PC-9 (cell line): ENCODE data around the gene ST8SIA6. TPM values are rescaled to one million over a fixed set of nuclear protein-coding genes. Genes with fewer than 3 reads are reported as not detected.

Experiments
- BruUV-seq: library from RNA; stranded (reverse); fragments of 400-500 nt; replicated peaks from 2 replicates; lab custom pipeline; 2021; lab: Mats Ljungman, UMichigan
- CTCF ChIA-PET: fragments of 300-600 bp; sonication (Branson Sonifier 250); formaldehyde crosslinking; loops from one replicate; lab custom pipeline; 2022; ENCODE audit warnings: antibody characterized with exemption; lab: Charles Lee
- POLR2A ChIA-PET: fragments of 300-600 bp; sonication (Branson Sonifier 250); formaldehyde crosslinking; loops from one replicate; lab custom pipeline; 2022; ENCODE audit warnings: antibody characterized with exemption; ENCODE audit not compliant: unreplicated experiment; lab: Charles Lee
- DNase-seq, 2 experiments: peaks; one replicate each; pipeline versions ENCODE4 v3.0.0 to v3.0.0-alpha.2; 2015 to 2022; ENCODE audit warnings: mixed read lengths in 1 of 2
- H2AFZ ChIP-seq: fragments of 200-600 bp; sonication (generic); 2 replicates; pipeline ENCODE4 v1.8.1; 2017; ENCODE audit warnings: antibody characterized with exemption
- H3F3A ChIP-seq: fragments of 200-600 bp; sonication (generic); 2 replicates; pipeline ENCODE4 v1.8.1; 2017; ENCODE audit warnings: antibody characterized with exemption, mild to moderate bottlenecking, low read depth; ENCODE audit not compliant: insufficient read depth
- H3K27ac ChIP-seq: fragments of 200-600 bp; sonication (generic); 2 replicates; pipeline ENCODE4 v1.6.1; 2016; ENCODE audit warnings: mixed run types
- H3K27me3 ChIP-seq: fragments of 200-600 bp; sonication (generic); 2 replicates; pipeline ENCODE4 v1.6.1; 2016; ENCODE audit warnings: low read depth, mixed run types; ENCODE audit not compliant: insufficient read depth
- H3K36me3 ChIP-seq: fragments of 200-600 bp; sonication (generic); 2 replicates; pipeline ENCODE4 v1.6.1; 2016; ENCODE audit warnings: low read depth, mixed run types
- H3K4me1 ChIP-seq: fragments of 200-600 bp; sonication (generic); replicated peaks from 2 replicates; pipeline ENCODE4 v1.6.1; 2016; ENCODE audit warnings: mixed run types; ENCODE audit not compliant: insufficient read depth
- H3K4me2 ChIP-seq: fragments of 200-600 bp; sonication (generic); 2 replicates; pipeline ENCODE4 v1.6.1; 2017; ENCODE audit warnings: mixed run types
- H3K4me3 ChIP-seq: fragments of 200-600 bp; sonication (generic); 2 replicates; pipeline ENCODE4 v1.6.1; 2016; ENCODE audit warnings: mixed run types
- H3K79me2 ChIP-seq: fragments of 200-600 bp; sonication (generic); 2 replicates; pipeline ENCODE4 v1.6.1; 2017; ENCODE audit warnings: low read depth, mixed run types
- H3K9me2 ChIP-seq: fragments of 200-600 bp; sonication (generic); 2 replicates; pipeline ENCODE4 v1.8.1; 2017; ENCODE audit warnings: mild to moderate bottlenecking; ENCODE audit not compliant: insufficient read depth
- H3K9me3 ChIP-seq: fragments of 200-600 bp; sonication (generic); 2 replicates; pipeline ENCODE4 v1.8.1; 2016; ENCODE audit warnings: low read depth; ENCODE audit not compliant: insufficient read depth
- H4K20me1 ChIP-seq: fragments of 200-600 bp; sonication (generic); 2 replicates; pipeline ENCODE4 v1.8.1; 2017; ENCODE audit not compliant: insufficient read depth
- EZH2 ChIP-seq: fragments of 200-600 bp; sonication (generic); IDR thresholded peaks from 2 replicates; pipeline ENCODE4 v1.8.0; 2017; ENCODE audit warnings: antibody characterized with exemption, low read depth
- intact Hi-C: fragments of 100-400 bp; cut with micrococcal nuclease; formaldehyde crosslinking; loops from one replicate; pipeline ENCODE4 v1.10.0; 2022; ENCODE audit not compliant: unreplicated experiment
- total RNA-seq: library from RNA; stranded (reverse); gene quantifications from 2 replicates; pipeline ENCODE4 v1.2.3, GENCODE V29; 2021
- TF ChIP-seq, protein P1 (sequence below): fragments of 200-600 bp; sonication (generic); conservative IDR thresholded peaks from 2 replicates; pipeline ENCODE4 v1.6.1; 2017; ENCODE audit warnings: mixed run types, antibody characterized with exemption, mild to moderate bottlenecking, moderate library complexity

ST8SIA6 gene
- total RNA-seq, 1 experiment from 2014 or later = 2.1 TPM

DNA sequence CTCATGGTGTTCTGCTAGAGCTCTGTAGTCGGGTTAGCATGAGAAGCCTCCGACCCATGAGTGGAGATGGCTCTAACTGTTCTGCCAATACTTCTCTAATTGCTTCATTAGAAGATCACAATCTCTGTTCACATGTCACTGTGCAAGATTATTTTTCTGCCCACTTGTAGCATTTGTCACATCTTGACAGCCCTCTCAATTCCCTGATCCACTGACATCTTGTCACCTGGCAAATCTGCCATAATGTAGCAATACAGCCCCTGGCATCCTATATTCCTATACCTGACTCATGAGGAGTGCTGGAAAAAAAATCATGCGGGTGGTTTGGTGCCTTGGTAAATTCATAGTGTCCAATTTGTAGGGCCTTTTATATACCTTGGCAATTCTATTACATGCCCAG, 58.4 kb downstream of the ST8SIA6 start:
- CTCF ChIA-PET = no interaction called here
- H2AFZ ChIP-seq = no peak overlapping the region
- H3K4me2 ChIP-seq = no peak overlapping the region
- H3K9me3 ChIP-seq = no peaks in the 10 kb centered on the region
- intact Hi-C loops = no loop called here
- H3F3A ChIP-seq = no peaks in the 10 kb centered on the region
- TF ChIP-seq EZH2 = no peak
- TF ChIP-seq, protein P1, sequence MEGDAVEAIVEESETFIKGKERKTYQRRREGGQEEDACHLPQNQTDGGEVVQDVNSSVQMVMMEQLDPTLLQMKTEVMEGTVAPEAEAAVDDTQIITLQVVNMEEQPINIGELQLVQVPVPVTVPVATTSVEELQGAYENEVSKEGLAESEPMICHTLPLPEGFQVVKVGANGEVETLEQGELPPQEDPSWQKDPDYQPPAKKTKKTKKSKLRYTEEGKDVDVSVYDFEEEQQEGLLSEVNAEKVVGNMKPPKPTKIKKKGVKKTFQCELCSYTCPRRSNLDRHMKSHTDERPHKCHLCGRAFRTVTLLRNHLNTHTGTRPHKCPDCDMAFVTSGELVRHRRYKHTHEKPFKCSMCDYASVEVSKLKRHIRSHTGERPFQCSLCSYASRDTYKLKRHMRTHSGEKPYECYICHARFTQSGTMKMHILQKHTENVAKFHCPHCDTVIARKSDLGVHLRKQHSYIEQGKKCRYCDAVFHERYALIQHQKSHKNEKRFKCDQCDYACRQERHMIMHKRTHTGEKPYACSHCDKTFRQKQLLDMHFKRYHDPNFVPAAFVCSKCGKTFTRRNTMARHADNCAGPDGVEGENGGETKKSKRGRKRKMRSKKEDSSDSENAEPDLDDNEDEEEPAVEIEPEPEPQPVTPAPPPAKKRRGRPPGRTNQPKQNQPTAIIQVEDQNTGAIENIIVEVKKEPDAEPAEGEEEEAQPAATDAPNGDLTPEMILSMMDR = no peak
- no peak overlapping the region for H3K27ac ChIP-seq
- no peaks in the 10 kb centered on the region for H3K36me3 ChIP-seq
- no peaks in the 10 kb centered on the region for H3K4me1 ChIP-seq
- DNase-seq = no peak
- no peaks in the 10 kb centered on the region for H3K79me2 ChIP-seq
- no peak overlapping the region for H3K4me3 ChIP-seq
- no peaks in the 10 kb centered on the region for H4K20me1 ChIP-seq
- POLR2A ChIA-PET = no interaction called here
- no TSS peak for BruUV-seq
- no peaks in the 10 kb centered on the region for H3K9me2 ChIP-seq
- no peaks in the 10 kb centered on the region for H3K27me3 ChIP-seq

GRCh38 chr10:17394854-17395253, 59.5 kb downstream of the ST8SIA6 start:
- no peak overlapping the region for H3K27ac ChIP-seq
- no peaks in the 10 kb centered on the region for H3K79me2 ChIP-seq
- H3K9me2 ChIP-seq = no peaks in the 10 kb centered on the region
- CTCF ChIA-PET = no interaction called here
- no peaks in the 10 kb centered on the region for H4K20me1 ChIP-seq
- H3K9me3 ChIP-seq = no peaks in the 10 kb centered on the region
- DNase-seq = no peak
- no peak overlapping the region for H3K4me3 ChIP-seq
- no peak for TF ChIP-seq EZH2
- TF ChIP-seq, protein P1 = no peak
- no peaks in the 10 kb centered on the region for H3K36me3 ChIP-seq
- no peak overlapping the region for H2AFZ ChIP-seq
- H3K4me1 ChIP-seq = no peaks in the 10 kb centered on the region
- no peaks in the 10 kb centered on the region for H3K27me3 ChIP-seq
- BruUV-seq = no TSS peak
- no peak overlapping the region for H3K4me2 ChIP-seq
- H3F3A ChIP-seq = no peaks in the 10 kb centered on the region
- POLR2A ChIA-PET = no interaction called here
- intact Hi-C loops = no loop called here

GRCh38 chr10:17387861-17388503, 66.4 kb downstream of the ST8SIA6 start:
- TF ChIP-seq EZH2 = no peak
- TF ChIP-seq, protein P1 = no peak
- Histone ChIP-seq H3K27ac (peak overlapping the region; percentile 56), H3K36me3 (no peaks in the 10 kb centered on the region), H3K9me3 (no peaks in the 10 kb centered on the region), H3K4me3 (peak overlapping the region; percentile 23; the same call in 1 of the 2 replicates), H2AFZ (peak overlapping the region; percentile 31; the same call in 1 of the 2 replicates), H3K4me2 (peak overlapping the region; percentile 74), H3F3A (peaks cover 15% of the 10 kb centered on the region), H3K27me3 (no peaks in the 10 kb centered on the region), H4K20me1 (no peaks in the 10 kb centered on the region), H3K79me2 (no peaks in the 10 kb centered on the region), H3K4me1 (peaks cover 23% of the 10 kb centered on the region), H3K9me2 (no peaks in the 10 kb centered on the region)
- CTCF ChIA-PET = interaction anchor here (0.6 kb wide), 1 partner anchor 157 kb away, joined by 3 read pairs; no protein-coding TSS in a partner anchor
- no TSS peak for BruUV-seq
- POLR2A ChIA-PET = no interaction called here
- DNase-seq = peak; percentile 48 to 88
- intact Hi-C loops = loop anchor here (2.0 kb wide), 1 partner anchor 35 kb away; no protein-coding TSS in a partner anchor
